DND-41 (cell line): Measurements from ENCODE around the gene RPGRIP1L.

Experiments
- ATAC-seq: fragments of 200-7000 bp; cut with Tn5 transposase; 3 replicates; pipeline ENCODE4 v1.9.1; 2021; ENCODE audit warnings: low read depth; ENCODE audit not compliant: insufficient read depth
- DNase-seq: peaks from one replicate; pipeline ENCODE4 v3.0.0-alpha.2; 2020
- H2AFZ ChIP-seq: 2 replicates; pipeline ENCODE4 v1.6.0; 2012; ENCODE audit warnings: low read depth, low read length
- H3K27ac ChIP-seq: 2 replicates; pipeline ENCODE4 v1.5.1; 2012; ENCODE audit warnings: low read length, inconsistent platforms
- H3K27me3 ChIP-seq: fragments of 200-600 bp; sonication (generic); 2 replicates; pipeline ENCODE4 v1.6.0; 2012; ENCODE audit warnings: low read length, mild to moderate bottlenecking, inconsistent platforms; ENCODE audit not compliant: insufficient read depth, poor library complexity
- H3K36me3 ChIP-seq: 2 replicates; pipeline ENCODE4 v1.5.1; 2012; ENCODE audit warnings: low read length, inconsistent platforms; ENCODE audit not compliant: insufficient read depth
- H3K4me1 ChIP-seq: 2 replicates; pipeline ENCODE4 v1.5.1; 2012; ENCODE audit warnings: mild to moderate bottlenecking, low read length; ENCODE audit not compliant: insufficient read depth
- H3K4me2 ChIP-seq: 2 replicates; pipeline ENCODE4 v1.6.0; 2012; ENCODE audit warnings: mild to moderate bottlenecking, moderate library complexity, low read length, inconsistent platforms; ENCODE audit not compliant: insufficient read depth
- H3K4me3 ChIP-seq, 2 experiments: fragments of 200-600 bp in 1 of 2; shearing (Covaris generic) in 1 of 2; 2 replicates each; pipeline ENCODE4 v1.5.1; 2012 to 2016; ENCODE audit warnings: inconsistent platforms in 2 of 2, low read length in 2 of 2, mild to moderate bottlenecking in 2 of 2, low read depth in 1 of 2, moderate library complexity in 1 of 2
- H3K79me2 ChIP-seq: 2 replicates; pipeline ENCODE4 v1.6.0; 2012; ENCODE audit warnings: low read length, inconsistent platforms; ENCODE audit not compliant: insufficient read depth
- H3K9ac ChIP-seq: 2 replicates; pipeline ENCODE4 v1.6.0; 2012; ENCODE audit warnings: low read depth, mild to moderate bottlenecking, inconsistent platforms, low read length, moderate library complexity
- H3K9me3 ChIP-seq: 2 replicates; pipeline ENCODE4 v1.5.1; 2012; ENCODE audit warnings: low read length, moderate library complexity, mild to moderate bottlenecking, inconsistent platforms; ENCODE audit not compliant: insufficient read depth, severe bottlenecking
- H4K20me1 ChIP-seq: 2 replicates; pipeline ENCODE4 v1.6.0; 2012; ENCODE audit warnings: low read length; ENCODE audit not compliant: insufficient read depth
- EZH2 ChIP-seq: IDR thresholded peaks from 3 replicates; pipeline ENCODE4 v1.6.1; 2012; ENCODE audit warnings: borderline replicate concordance, low read depth, mild to moderate bottlenecking, moderate library complexity, low read length, inconsistent platforms; ENCODE audit not compliant: severe bottlenecking
- TF ChIP-seq, protein P1 (sequence below): IDR thresholded peaks from 2 replicates; pipeline ENCODE4 v1.5.1; 2012; ENCODE audit warnings: borderline replicate concordance, low read length, moderate library complexity, mild to moderate bottlenecking; ENCODE audit not compliant: poor library complexity, severe bottlenecking; ENCODE audit errors: extremely low read depth

The RPGRIP1L gene

GRCh38 chr16:53678155-53678554, 25.5 kb downstream of the RPGRIP1L start:
- no peak for ATAC-seq
- Histone ChIP-seq H3K4me1 (no peaks in the 10 kb centered on the region), H3K79me2 (no peaks in the 10 kb centered on the region), H3K9ac (no peak overlapping the region), H3K4me3 (no peak overlapping the region), H2AFZ (no peak overlapping the region), H3K4me2 (no peak overlapping the region), H3K27me3 (no peaks in the 10 kb centered on the region), H4K20me1 (no peaks in the 10 kb centered on the region), H3K27ac (no peak overlapping the region), H3K9me3 (no peaks in the 10 kb centered on the region), H3K36me3 (peaks cover 4% of the 10 kb centered on the region; the same call in 1 of the 2 replicates)
- TF ChIP-seq EZH2: no peak
- TF ChIP-seq, protein P1, sequence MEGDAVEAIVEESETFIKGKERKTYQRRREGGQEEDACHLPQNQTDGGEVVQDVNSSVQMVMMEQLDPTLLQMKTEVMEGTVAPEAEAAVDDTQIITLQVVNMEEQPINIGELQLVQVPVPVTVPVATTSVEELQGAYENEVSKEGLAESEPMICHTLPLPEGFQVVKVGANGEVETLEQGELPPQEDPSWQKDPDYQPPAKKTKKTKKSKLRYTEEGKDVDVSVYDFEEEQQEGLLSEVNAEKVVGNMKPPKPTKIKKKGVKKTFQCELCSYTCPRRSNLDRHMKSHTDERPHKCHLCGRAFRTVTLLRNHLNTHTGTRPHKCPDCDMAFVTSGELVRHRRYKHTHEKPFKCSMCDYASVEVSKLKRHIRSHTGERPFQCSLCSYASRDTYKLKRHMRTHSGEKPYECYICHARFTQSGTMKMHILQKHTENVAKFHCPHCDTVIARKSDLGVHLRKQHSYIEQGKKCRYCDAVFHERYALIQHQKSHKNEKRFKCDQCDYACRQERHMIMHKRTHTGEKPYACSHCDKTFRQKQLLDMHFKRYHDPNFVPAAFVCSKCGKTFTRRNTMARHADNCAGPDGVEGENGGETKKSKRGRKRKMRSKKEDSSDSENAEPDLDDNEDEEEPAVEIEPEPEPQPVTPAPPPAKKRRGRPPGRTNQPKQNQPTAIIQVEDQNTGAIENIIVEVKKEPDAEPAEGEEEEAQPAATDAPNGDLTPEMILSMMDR: no peak
- no peak for DNase-seq

DNA sequence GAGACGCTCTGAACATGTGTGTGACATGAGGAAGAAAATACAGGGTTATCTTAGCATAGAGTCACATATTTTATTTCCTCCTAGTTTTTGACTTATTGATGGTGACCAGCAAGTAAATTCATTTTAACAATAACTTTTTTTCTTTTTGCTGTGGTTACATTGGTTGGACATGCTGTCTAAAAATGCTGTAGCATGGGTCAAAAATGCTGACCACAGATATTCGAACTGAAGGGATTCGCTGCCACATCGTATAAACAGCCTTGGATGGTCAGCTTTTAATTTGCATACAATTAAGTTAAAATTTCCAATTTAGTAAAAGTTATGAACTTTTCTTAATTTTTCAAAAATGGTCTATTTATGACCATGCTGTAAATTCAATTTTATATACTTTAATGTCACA, 30.5 kb downstream of the RPGRIP1L start:
- no peak overlapping the region for H3K4me2 ChIP-seq
- no peaks in the 10 kb centered on the region for H3K79me2 ChIP-seq
- no peak for ATAC-seq
- H3K27me3 ChIP-seq: no peaks in the 10 kb centered on the region
- H3K4me1 ChIP-seq: no peaks in the 10 kb centered on the region
- no peak overlapping the region for H2AFZ ChIP-seq
- H3K36me3 ChIP-seq: no peaks in the 10 kb centered on the region; the same call in 1 of the 2 replicates
- no peaks in the 10 kb centered on the region for H3K9me3 ChIP-seq
- no peak overlapping the region for H3K4me3 ChIP-seq
- TF ChIP-seq, protein P1: no peak
- no peak for TF ChIP-seq EZH2
- H3K27ac ChIP-seq: no peak overlapping the region
- no peaks in the 10 kb centered on the region for H4K20me1 ChIP-seq
- no peak overlapping the region for H3K9ac ChIP-seq
- no peak for DNase-seq

GRCh38 chr16:53672461-53672860, 31.2 kb downstream of the RPGRIP1L start:
- no peak for DNase-seq
- Histone ChIP-seq H3K9ac (no peak overlapping the region), H3K27me3 (no peaks in the 10 kb centered on the region), H3K4me2 (no peak overlapping the region), H3K27ac (no peak overlapping the region), H3K9me3 (no peaks in the 10 kb centered on the region), H4K20me1 (no peaks in the 10 kb centered on the region), H3K4me3 (no peak overlapping the region), H3K79me2 (no peaks in the 10 kb centered on the region), H2AFZ (no peak overlapping the region), H3K36me3 (no peaks in the 10 kb centered on the region; the same call in 1 of the 2 replicates), H3K4me1 (no peaks in the 10 kb centered on the region)
- TF ChIP-seq EZH2: no peak
- TF ChIP-seq, protein P1: no peak
- no peak for ATAC-seq

DNA sequence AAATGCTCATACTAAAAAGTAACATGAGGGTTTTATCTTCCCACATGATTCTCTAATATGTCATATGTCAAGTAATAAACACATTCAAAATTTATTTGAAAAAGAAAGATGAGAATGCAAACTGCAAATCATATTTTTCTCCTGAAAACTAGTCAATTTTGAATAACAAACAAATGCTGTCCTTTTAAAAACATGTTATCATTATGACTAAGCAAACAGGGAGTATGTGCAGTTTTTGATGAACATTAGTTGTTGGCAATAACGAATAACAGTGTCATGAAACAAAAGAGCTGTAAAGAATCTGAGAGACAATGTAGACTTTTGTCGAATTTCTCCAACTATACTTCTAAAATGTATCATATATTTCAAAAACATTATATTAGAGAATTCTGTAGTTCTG, 34.8 kb downstream of the RPGRIP1L start:
- no peak overlapping the region for H3K27ac ChIP-seq

More for the DNA sequence above, 34.8 kb downstream of the RPGRIP1L start:
- Histone ChIP-seq H3K4me1 (no peaks in the 10 kb centered on the region), H3K4me2 (no peak overlapping the region), H3K4me3 (no peak overlapping the region), H4K20me1 (no peaks in the 10 kb centered on the region), H3K9ac (no peak overlapping the region), H2AFZ (no peak overlapping the region), H3K36me3 (no peaks in the 10 kb centered on the region; the same call in 1 of the 2 replicates), H3K27me3 (no peaks in the 10 kb centered on the region), H3K79me2 (no peaks in the 10 kb centered on the region), H3K9me3 (no peaks in the 10 kb centered on the region)
- ATAC-seq (no peak), DNase-seq (no peak)
- TF ChIP-seq, protein P1: no peak
- TF ChIP-seq EZH2: no peak
